CD4-positive, alpha-beta T cell (primary cell): Measurements from ENCODE around the gene GIMAP1. TPM values are rescaled to one million over a fixed set of nuclear protein-coding genes. Genes with fewer than 3 reads are reported as not detected.

Experiments
- ATAC-seq: fragments of 200-7000 bp; cut with Tn5 transposase; one replicate; pipeline ENCODE4 v1.10.0; 2022; ENCODE audit warnings: mild to moderate bottlenecking; ENCODE audit not compliant: poor library complexity
- CTCF ChIA-PET: fragments of 350-600 bp; sonication (Branson Sonifier 250); formaldehyde crosslinking; loops from one replicate; lab custom pipeline; 2021; ENCODE audit warnings: antibody characterized with exemption, inconsistent platforms; lab: Charles Lee
- POLR2A ChIA-PET: fragments of 350-600 bp; sonication (Branson Sonifier 250); formaldehyde crosslinking; loops from one replicate; lab custom pipeline; 2021; ENCODE audit warnings: antibody characterized with exemption, inconsistent platforms; lab: Charles Lee
- DNase-seq, 14 experiments: peaks; one replicate each; pipeline ENCODE4 v3.0.0-alpha.2; 2013 to 2020; ENCODE audit warnings: mixed read lengths in 2 of 14
- H3K27ac ChIP-seq, 2 donors: one replicate each; pipeline versions ENCODE4 v1.5.1 to v1.7.0; 2013; ENCODE audit warnings: low read length in 2 of 2, low read depth in 1 of 2, mild to moderate bottlenecking in 1 of 2
- H3K27me3 ChIP-seq, 2 experiments: 1 replicate in 1 of 2; 2 replicates in 1 of 2; pipeline versions ENCODE4 v1.6.1 to v1.7.0; 2013; ENCODE audit warnings: low read length in 2 of 2, control low read depth in 1 of 2, mild to moderate bottlenecking in 1 of 2, moderate library complexity in 1 of 2; ENCODE audit not compliant: insufficient read depth in 2 of 2, control insufficient read depth in 1 of 2
- H3K36me3 ChIP-seq: one replicate; pipeline ENCODE4 v1.6.1; 2013; ENCODE audit warnings: low read length, control low read depth; ENCODE audit not compliant: insufficient read depth
- H3K4me1 ChIP-seq: one replicate; pipeline ENCODE4 v1.6.1; 2013; ENCODE audit warnings: low read length, control low read depth; ENCODE audit not compliant: insufficient read depth
- H3K4me3 ChIP-seq: one replicate; pipeline ENCODE4 v1.5.1; 2013; ENCODE audit warnings: mild to moderate bottlenecking, low read length, moderate library complexity
- H3K9me3 ChIP-seq, 2 experiments: 1 replicate in 1 of 2; 2 replicates in 1 of 2; pipeline versions ENCODE4 v1.6.1 to v1.7.0; 2013; ENCODE audit warnings: low read length in 2 of 2, mild to moderate bottlenecking in 2 of 2, control low read depth in 1 of 2, moderate library complexity in 1 of 2; ENCODE audit not compliant: control insufficient read depth in 1 of 2, insufficient read depth in 1 of 2
- H3K27ac Mint-ChIP-seq: one replicate; pipeline ENCODE4 v1.8.0; 2020; ENCODE audit warnings: mixed read lengths
- H3K27me3 Mint-ChIP-seq: one replicate; pipeline ENCODE4 v1.8.0; 2021; ENCODE audit warnings: mixed read lengths
- H3K36me3 Mint-ChIP-seq: one replicate; pipeline ENCODE4 v1.8.0; 2021; ENCODE audit warnings: low read depth, mixed read lengths
- H3K4me1 Mint-ChIP-seq: one replicate; pipeline ENCODE4 v1.8.0; 2021; ENCODE audit warnings: low read depth, mixed read lengths
- H3K4me3 Mint-ChIP-seq: one replicate; pipeline ENCODE4 v1.8.0; 2020; ENCODE audit warnings: mild to moderate bottlenecking, mixed read lengths
- H3K9me3 Mint-ChIP-seq: one replicate; pipeline ENCODE4 v1.8.0; 2020; ENCODE audit warnings: mixed read lengths
- intact Hi-C, 2 experiments: fragments of 100-400 bp; cut with DNase I in 1 of 2; cut with micrococcal nuclease in 1 of 2; formaldehyde crosslinking; loops; one replicate each; pipeline versions ENCODE4 v1.15.1 to v1.9.0; 2023 to 2025; cut with DNase I, micrococcal nuclease
- total RNA-seq, 174 experiments: library from RNA in 2 of 174; stranded (reverse) in 2 of 174; gene quantifications; one replicate each; pipeline ENCODE4 v1.2.3 and lab custom pipeline; 2021 to 2026
- TF ChIP-seq, protein P1 (sequence below): fragments of 200-600 bp; IDR thresholded peaks from one replicate; pipeline ENCODE4 v1.8.0; 2022; ENCODE audit warnings: antibody characterized with exemption, mild to moderate bottlenecking

GIMAP1 gene
- total RNA-seq, 2 experiments from 2014 or later = 8.0 to 8.1 TPM

DNA sequence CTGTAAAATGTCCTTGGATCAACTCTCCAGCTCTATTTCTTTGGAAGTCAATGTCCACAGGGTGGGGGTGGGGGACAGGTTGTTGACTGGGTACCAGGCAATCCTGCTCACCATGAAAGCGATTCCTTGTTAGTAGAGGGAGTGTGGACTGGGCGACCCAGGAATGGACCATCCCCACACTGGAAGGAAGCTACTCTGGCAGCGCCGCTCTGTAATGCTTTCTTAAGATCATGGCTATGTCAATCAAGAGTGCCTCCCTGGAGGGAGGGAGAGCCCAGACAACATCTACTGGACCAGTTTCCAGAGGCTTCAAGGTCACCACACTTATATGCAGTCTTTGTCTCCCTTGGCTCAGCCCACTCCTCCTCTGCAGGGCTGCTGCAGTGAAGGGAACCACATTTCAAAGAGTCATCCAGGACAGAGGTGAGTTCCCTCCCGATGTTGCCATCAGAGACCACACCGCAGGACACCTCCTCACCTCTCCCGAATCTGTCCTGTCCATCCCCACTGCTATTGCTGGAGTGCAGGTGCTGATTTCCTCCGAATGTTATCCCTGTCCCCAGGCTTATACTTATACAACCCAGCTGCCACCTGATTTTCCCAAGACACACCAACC is 27.7 kb downstream of the GIMAP1 start:
- TF ChIP-seq, protein P1, sequence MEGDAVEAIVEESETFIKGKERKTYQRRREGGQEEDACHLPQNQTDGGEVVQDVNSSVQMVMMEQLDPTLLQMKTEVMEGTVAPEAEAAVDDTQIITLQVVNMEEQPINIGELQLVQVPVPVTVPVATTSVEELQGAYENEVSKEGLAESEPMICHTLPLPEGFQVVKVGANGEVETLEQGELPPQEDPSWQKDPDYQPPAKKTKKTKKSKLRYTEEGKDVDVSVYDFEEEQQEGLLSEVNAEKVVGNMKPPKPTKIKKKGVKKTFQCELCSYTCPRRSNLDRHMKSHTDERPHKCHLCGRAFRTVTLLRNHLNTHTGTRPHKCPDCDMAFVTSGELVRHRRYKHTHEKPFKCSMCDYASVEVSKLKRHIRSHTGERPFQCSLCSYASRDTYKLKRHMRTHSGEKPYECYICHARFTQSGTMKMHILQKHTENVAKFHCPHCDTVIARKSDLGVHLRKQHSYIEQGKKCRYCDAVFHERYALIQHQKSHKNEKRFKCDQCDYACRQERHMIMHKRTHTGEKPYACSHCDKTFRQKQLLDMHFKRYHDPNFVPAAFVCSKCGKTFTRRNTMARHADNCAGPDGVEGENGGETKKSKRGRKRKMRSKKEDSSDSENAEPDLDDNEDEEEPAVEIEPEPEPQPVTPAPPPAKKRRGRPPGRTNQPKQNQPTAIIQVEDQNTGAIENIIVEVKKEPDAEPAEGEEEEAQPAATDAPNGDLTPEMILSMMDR = no peak
- ATAC-seq (no peak), DNase-seq (peak in 1 of 14 experiments; percentile 18)
- Histone ChIP-seq H3K9me3 (peaks cover 0 to 4% of the 10 kb centered on the region in 2 experiments), H3K36me3 (peaks cover 62% of the 10 kb centered on the region), H3K27me3 (no peaks in the 10 kb centered on the region), H3K4me3 (peak overlapping the region; percentile 65), H3K4me1 (peaks cover 79% of the 10 kb centered on the region), H3K27ac (peak overlapping the region; percentile 75 to 87)
- intact Hi-C loops = loop anchor here in 1 of 2 experiments (5.0 kb wide), 3 partner anchors 57 to 377 kb away; partner anchors contain the start of genes GIMAP2 and REPIN1
- ChIA-PET CTCF (interaction anchor here (1.0 to 2.8 kb wide), 5 partner anchors 11 to 239 kb away, joined by 3 to 12 read pairs (median 3); partner anchors contain the start of gene GIMAP2), POLR2A (interaction anchor here (0.7 to 8.9 kb wide), 20 partner anchors 11 to 294 kb away, joined by 3 to 120 read pairs (median 4); partner anchors contain the start of genes GIMAP1, GIMAP2, GIMAP4 and GIMAP6)
- Mint-ChIP-seq H3K27me3 (no peaks in the 10 kb centered on the region), H3K27ac (peak overlapping the region; percentile 87), H3K36me3 (peaks cover 70% of the 10 kb centered on the region), H3K4me1 (peaks cover 98% of the 10 kb centered on the region), H3K4me3 (peak overlapping the region; percentile 99), H3K9me3 (no peaks in the 10 kb centered on the region)

DNA sequence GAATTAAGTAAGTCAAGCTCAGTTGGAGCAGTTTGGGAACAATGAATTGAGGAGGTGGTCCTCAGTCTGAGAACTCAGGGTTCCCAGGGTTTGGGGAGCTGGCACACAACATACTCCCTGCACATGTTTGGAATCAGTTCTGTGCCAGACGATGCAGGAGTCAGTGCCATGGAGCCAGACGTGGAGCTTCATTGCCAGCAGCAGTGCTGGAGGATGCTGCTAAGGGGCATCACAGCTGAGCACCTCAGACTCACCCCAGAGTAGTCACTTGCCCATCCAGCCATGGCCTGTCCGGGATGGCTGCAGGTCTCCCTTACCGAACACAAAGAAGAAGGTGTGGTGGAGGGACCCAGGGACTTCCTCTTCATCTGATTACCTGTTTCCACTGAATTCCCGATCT is 28.7 kb downstream of the GIMAP1 start:
- ATAC-seq (no peak), DNase-seq (peak in 1 of 14 experiments; percentile 43)
- TF ChIP-seq, protein P1 = no peak
- peak overlapping the region; percentile 65 for H3K4me3 ChIP-seq
- H3K9me3 Mint-ChIP-seq = no peaks in the 10 kb centered on the region
- H3K27me3 Mint-ChIP-seq = no peaks in the 10 kb centered on the region
- H3K36me3 Mint-ChIP-seq = peaks cover 61% of the 10 kb centered on the region
- H3K27ac Mint-ChIP-seq = peak overlapping the region; percentile 87
- peaks cover 0 to 4% of the 10 kb centered on the region in 2 experiments for H3K9me3 ChIP-seq
- peaks cover 53% of the 10 kb centered on the region for H3K36me3 ChIP-seq
- H3K4me3 Mint-ChIP-seq = peak overlapping the region; percentile 99
- peak overlapping the region; percentile 56 to 79 for H3K27ac ChIP-seq
- peaks cover 100% of the 10 kb centered on the region for H3K4me1 Mint-ChIP-seq
- peaks cover 89% of the 10 kb centered on the region for H3K4me1 ChIP-seq
- no peaks in the 10 kb centered on the region for H3K27me3 ChIP-seq
- intact Hi-C loops = no loop called here
- POLR2A ChIA-PET = interaction anchor here (0.7 to 8.9 kb wide), 11 partner anchors 10 to 295 kb away, joined by 3 to 120 read pairs (median 39); partner anchors contain the start of genes GIMAP1, GIMAP2, GIMAP4 and GIMAP7
- CTCF ChIA-PET = interaction anchor here (0.6 to 1.4 kb wide), 5 partner anchors 13 to 1722 kb away, joined by 3 to 5 read pairs (median 3); no protein-coding TSS in a partner anchor

DNA sequence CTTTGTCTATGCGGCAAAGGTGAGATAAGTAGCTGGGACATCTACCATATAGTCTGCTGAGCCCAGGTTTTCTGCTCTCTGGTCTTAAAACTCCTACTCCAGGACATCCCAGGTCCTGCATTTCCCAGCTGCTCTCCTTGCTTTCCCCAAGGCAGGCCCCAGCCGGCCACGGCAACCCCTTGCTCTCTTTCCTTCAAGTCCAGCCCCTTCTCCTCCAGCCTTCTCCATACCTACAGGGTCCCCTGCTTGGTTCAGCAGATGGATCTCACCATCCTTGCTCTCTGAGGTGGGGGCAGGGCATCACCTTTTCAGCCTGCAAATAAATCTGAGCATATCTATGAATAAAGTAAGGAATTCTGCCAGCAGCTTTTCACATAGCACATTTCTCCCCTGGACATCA is 29.5 kb downstream of the GIMAP1 start:
- intact Hi-C loops = no loop called here
- H3K27ac ChIP-seq = peak overlapping the region; percentile 56 to 79
- TF ChIP-seq, protein P1 = no peak
- H3K4me3 ChIP-seq = peak overlapping the region; percentile 65
- no peaks in the 10 kb centered on the region for H3K27me3 Mint-ChIP-seq
- H3K36me3 Mint-ChIP-seq = peaks cover 53% of the 10 kb centered on the region
- H3K36me3 ChIP-seq = peaks cover 45% of the 10 kb centered on the region
- peaks cover 0 to 4% of the 10 kb centered on the region in 2 experiments for H3K9me3 ChIP-seq
- no peak for ATAC-seq
- no peak for DNase-seq
- no peaks in the 10 kb centered on the region for H3K27me3 ChIP-seq
- H3K4me1 Mint-ChIP-seq = peaks cover 100% of the 10 kb centered on the region
- POLR2A ChIA-PET = interaction anchor here (0.6 to 8.9 kb wide), 12 partner anchors 9 to 295 kb away, joined by 3 to 120 read pairs (median 28); partner anchors contain the start of genes GIMAP1, GIMAP4, GIMAP7 and GIMAP8
- no peaks in the 10 kb centered on the region for H3K9me3 Mint-ChIP-seq
- H3K4me1 ChIP-seq = peaks cover 95% of the 10 kb centered on the region
- CTCF ChIA-PET = interaction anchor here (1.1 to 1.3 kb wide), 2 partner anchors 177 to 297 kb away, joined by 3 to 5 read pairs; no protein-coding TSS in a partner anchor
- H3K27ac Mint-ChIP-seq = peak overlapping the region; percentile 87
- H3K4me3 Mint-ChIP-seq = peak overlapping the region; percentile 99
